ENCODE data around the gene MPG. TPM values are rescaled to one million over a fixed set of nuclear protein-coding genes. Genes with fewer than 3 reads are reported as not detected.

MPG gene
- 91.8 TPM for polyA plus RNA-seq (2012; ENCODE audit: insufficient read length, low read depth)

GRCh38 chr16:77807-78443, at the start of gene MPG:
Gene MPG (plus strand): TSS chr16:78225. CDS start chr16:78310, 85 bp downstream.
- TF ChIP-seq POLR2AphosphoS5 (IDR thresholded peaks at IDR 0.05; ENCODE audit: low read depth, low read length): no peak; the same call in none of the 2 replicates

GRCh38 chr16:33877-34647, 44.0 kb upstream of the MPG start:
- TF ChIP-seq POLR2AphosphoS5 (IDR thresholded peaks at IDR 0.05; ENCODE audit: low read depth, low read length) (no peak), TAF1 (IDR thresholded peaks at IDR 0.05; ENCODE audit: borderline replicate concordance, insufficient read depth, low read length) (no peak), REST (IDR thresholded peaks at IDR 0.05; ENCODE audit: insufficient read depth in 1 of 2, low read depth in 2 of 2, low read length in 2 of 2) (no peak), FOXP2 (optimal IDR thresholded peaks at IDR 0.05; ENCODE audit: borderline replicate concordance, extremely low read depth, extremely low read length, insufficient read depth) (no peak), SIN3A (IDR thresholded peaks at IDR 0.05; ENCODE audit: borderline replicate concordance, insufficient read depth, low read length) (no peak)

GRCh38 chr16:34648-34987, 43.4 kb upstream of the MPG start:
- TF ChIP-seq POLR2AphosphoS5 (IDR thresholded peaks at IDR 0.05; ENCODE audit: low read depth, low read length) (no peak), FOXP2 (optimal IDR thresholded peaks at IDR 0.05; ENCODE audit: borderline replicate concordance, extremely low read depth, extremely low read length, insufficient read depth) (no peak), SIN3A (IDR thresholded peaks at IDR 0.05; ENCODE audit: borderline replicate concordance, insufficient read depth, low read length) (no peak), REST (IDR thresholded peaks at IDR 0.05; ENCODE audit: insufficient read depth in 1 of 2, low read depth in 2 of 2, low read length in 2 of 2) (no peak), TAF1 (IDR thresholded peaks at IDR 0.05; ENCODE audit: borderline replicate concordance, insufficient read depth, low read length) (no peak)

GRCh38 chr16:35011-35677, 42.9 kb upstream of the MPG start:
- TF ChIP-seq TAF1 (IDR thresholded peaks at IDR 0.05; ENCODE audit: borderline replicate concordance, insufficient read depth, low read length): no peak
- no peak; the same call in 1 of the 2 replicates for TF ChIP-seq POLR2AphosphoS5 (IDR thresholded peaks at IDR 0.05; ENCODE audit: low read depth, low read length)
- no peak for TF ChIP-seq REST (IDR thresholded peaks at IDR 0.05; ENCODE audit: insufficient read depth in 1 of 2, low read depth in 2 of 2, low read length in 2 of 2)

- TF ChIP-seq POLR2AphosphoS5 (IDR thresholded peaks at IDR 0.05; ENCODE audit: low read depth, low read length) (no peak), REST (IDR thresholded peaks at IDR 0.05; ENCODE audit: insufficient read depth in 1 of 2, low read depth in 2 of 2, low read length in 2 of 2) (no peak), FOXP2 (optimal IDR thresholded peaks at IDR 0.05; ENCODE audit: borderline replicate concordance, extremely low read depth, extremely low read length, insufficient read depth) (no peak), SIN3A (IDR thresholded peaks at IDR 0.05; ENCODE audit: borderline replicate concordance, insufficient read depth, low read length) (no peak), TAF1 (IDR thresholded peaks at IDR 0.05; ENCODE audit: borderline replicate concordance, insufficient read depth, low read length) (no peak)
Observed at GRCh38 chr16:35678-36305, 42.2 kb upstream of the MPG start.

All from PFSK-1 (cell line).